Hippocampal formation (tissue), 2 donors: ENCODE measurements around the gene MED29.

ENCODE experiments used
- DNase-seq, 2 donors: peaks; one replicate each; lab custom pipeline; 2025; lab: John Stamatoyannopoulos, UW

Gene MED29

GRCh38 chr19:39390751-39391437 is at the start of gene MED29, which contains the start of gene PAF1:
MED29 (plus strand) TSS chr19:39391378; CDS start chr19:39391423, 45 bp downstream.
PAF1 (minus strand) TSS chr19:39391106; CDS start chr19:39390864, 242 bp downstream.
- peak; percentile 97 to 100 for DNase-seq

GRCh38 chr19:39341719-39342604 is 49.2 kb upstream of the MED29 start, which contains the start of gene SAMD4B:
SAMD4B (plus strand) TSS chr19:39342421; CDS start chr19:39356894, 14,473 bp downstream.
- DNase-seq = peak; percentile 98

DNA sequence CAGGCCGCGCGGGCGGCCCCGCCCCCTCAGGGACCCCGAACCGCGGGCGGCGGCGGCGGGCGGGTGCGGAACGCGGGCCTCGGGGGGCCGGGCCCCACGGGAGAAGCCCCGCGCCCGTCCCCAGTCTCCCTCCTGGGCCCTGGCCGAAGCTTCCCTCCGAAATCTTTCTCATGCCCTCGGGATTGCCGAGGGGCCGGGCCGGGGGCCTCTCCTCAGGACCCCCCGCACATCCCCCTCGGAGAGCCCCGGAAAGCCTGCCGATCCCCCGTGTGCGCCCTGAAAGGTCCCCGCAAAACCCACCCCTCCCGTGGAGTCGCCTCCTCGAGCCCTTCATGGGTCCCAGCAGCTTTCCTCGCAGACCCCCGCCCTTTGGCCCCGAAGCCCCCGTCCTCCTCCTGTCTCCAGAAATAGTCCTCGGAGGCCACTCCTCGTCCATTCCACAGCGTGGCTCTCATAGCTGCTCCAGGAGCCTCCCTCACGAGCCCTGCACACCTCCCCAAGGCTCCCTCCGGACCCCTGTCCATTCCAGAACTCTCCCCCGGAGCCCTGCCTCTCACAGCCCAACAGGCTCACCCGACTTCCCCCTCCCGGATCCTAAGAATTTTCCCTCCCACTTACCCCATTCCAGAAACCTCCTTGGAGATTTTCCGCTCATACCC is 48.4 kb upstream of the MED29 start:
- no peak for DNase-seq

DNA sequence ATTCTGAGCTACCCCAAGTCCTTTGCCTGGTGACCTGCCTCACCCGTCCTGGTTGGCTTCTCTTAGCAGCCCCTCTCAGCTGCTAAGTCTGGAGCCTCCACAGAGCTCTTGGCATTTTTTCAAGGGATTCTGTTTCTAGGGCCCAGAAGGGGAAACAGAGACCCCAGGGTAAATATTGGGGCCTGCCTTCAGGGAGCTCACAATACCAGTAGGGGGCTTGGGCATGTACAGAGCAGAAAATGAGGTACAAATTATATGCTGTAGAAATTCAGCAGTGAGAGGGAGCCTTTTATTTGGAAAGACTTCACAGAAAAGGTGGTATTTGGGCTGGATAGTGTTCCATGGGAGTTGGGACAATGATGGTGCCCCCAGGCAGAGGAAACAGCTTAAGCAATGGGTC is 45.2 kb upstream of the MED29 start:
- DNase-seq = no peak

DNA sequence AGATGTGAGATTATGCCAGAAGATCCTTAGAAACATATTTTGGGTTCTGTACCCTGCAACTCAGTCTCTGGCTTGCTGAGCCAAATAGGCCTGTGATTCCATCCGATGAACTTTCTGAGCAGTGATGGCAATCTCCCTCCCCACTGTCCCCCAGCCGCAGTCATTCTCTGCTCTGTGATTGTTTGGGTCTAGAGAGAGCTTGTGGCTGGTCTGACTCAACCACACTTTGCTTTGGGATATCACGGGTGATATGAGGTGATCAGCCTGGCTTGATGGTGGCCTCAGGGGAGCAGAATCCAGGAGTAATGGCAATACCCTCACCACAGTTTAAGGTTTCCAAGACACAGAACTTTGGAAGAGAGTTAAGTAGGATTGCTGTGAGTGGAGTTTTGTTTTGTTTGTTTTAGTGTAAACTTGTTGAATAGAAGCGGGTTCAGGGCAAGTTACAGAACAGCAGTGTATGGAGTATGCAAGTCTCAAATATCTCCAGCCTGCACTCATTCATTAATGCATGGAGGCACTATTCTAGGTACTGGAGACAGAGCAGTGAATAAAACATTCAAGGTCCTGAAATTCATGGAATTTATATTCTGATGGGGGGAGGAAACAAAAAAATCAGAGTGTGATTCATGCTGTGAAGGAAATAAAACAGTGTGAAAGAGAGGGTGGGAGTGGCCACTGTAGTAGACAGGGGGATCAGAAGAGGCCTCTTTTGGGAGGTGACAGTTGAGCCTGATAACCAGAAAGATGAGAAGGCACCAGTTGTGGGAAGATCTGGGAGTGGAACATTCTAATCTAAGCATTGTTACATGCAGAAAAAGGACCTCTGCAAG is 43.6 kb upstream of the MED29 start:
- no peak for DNase-seq

DNA sequence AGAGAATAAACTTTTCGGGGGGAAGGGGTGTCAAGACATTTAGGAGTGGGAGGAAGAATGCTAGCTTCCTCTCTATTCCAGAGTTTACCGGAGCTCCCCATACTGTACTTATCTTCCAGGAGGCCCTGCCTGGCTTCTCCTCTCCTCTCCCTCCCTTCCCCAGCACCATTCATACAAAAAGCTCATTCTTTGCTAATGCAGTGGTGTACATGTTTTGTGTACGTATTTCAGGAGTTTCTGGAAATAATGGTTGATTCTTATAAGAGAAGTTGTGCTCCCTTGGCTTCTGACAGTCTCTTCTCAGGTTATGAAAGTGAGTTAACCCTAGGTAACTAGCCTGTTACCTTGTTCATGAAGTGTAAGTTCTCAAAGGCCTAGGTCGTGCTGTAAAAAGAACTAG is 41.9 kb upstream of the MED29 start:
- peak in 1 of 2 donors; percentile 17 for DNase-seq

DNA sequence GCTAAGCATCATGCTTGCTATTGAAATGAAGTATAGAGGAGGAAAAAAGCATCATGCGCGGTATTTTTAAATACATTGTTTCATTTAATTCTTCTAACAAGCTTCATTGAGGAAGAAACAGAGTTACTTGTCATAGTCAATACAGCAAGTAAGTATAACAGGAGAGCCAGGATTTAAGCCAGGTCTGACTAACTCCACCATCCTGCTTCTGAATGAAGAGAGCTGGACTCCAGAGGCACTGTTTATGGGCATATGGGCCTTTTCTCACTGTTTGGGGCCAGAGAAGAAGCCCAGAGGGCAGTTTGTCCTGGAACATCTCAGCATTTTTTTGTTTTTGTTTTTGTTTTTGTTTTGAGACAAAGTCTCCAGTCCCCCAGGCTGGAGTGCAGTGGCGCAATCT is 41.0 kb upstream of the MED29 start:
- DNase-seq = no peak

- DNase-seq = peak in 1 of 2 donors; percentile 27
Measured at GRCh38 chr19:39351537-39352064, 39.6 kb upstream of the MED29 start.

DNA sequence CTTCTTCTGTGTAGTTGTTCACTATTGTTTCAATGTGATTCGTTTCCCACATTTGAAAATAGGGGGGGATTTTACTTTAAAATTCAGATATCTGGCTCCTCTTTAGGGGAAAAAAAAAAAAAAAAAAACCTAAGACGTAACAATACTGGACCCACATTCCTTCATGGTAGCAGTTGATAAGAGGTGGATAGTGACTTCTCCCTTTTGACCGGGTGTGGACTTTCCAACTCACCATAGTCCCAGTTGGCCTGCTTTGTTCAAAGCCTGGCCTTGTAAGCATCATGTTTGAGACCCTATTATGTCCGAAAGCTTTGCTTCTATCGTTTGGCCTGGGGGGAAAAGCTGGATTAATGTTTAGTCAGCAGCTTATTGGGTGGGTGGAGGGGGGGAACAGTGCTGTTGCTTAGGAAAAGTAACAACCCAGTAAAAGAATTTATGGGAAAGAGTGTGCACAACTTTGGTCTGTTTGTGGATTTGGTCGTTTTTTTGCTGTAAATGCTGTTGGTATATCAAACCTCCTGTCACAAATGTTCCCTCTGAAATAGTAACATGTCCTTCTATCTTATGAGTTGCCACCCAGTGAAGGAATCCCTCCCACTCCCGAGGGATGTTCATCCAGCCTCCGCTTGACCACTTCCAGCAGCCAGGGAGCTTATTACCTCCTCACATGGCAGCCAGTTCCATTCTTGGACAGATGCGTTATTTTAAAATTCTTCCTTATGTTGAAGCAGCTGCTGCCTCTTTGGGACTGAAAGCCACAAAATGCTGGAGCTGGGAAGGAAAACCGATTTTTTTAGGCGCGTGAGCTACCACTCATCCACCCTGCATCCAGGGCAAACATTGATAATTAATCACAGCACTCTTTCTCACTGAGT is 38.6 kb upstream of the MED29 start:
- no peak for DNase-seq

DNA sequence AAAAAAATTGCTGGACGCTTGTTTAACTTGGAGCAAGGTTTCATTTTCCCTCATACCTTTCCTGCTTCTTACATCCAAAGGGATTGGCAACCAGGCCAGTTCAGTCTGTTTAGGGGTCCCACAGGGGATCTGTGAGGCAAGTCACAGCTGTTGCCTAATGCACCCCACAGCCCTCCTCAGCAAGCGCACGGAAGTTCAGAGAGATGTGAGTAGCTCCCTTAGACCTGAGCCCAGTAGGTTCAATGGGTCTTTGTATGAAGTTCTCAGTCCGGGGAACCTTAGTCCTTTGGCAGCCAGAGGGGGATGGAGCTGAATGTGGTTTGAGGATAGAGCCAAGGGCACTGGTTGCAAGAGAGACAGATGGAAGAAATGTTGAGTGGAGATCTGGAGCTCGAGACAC is 35.9 kb upstream of the MED29 start:
- DNase-seq = peak; percentile 14 to 30

- no peak for DNase-seq
Measured at GRCh38 chr19:39356073-39356472, 35.1 kb upstream of the MED29 start.

DNA sequence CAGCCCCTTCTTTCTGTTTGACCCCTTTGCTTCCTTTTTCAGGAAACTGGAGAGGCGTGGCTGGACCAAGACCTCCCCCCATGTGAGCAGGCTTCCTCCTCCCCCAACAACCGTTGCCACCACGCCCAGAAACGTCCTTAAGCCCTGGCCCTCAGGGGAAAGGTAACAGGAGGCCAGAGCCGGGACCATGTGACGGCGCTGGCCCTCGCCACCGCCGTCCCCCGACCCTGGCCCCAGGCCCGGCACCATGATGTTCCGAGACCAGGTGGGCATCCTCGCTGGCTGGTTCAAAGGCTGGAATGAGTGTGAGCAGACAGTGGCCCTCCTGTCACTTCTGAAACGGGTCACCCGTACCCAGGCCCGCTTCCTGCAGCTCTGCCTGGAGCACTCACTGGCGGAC is 34.5 kb upstream of the MED29 start:
- DNase-seq = no peak

- no peak for DNase-seq
Measured at GRCh38 chr19:39359026-39359425, 32.2 kb upstream of the MED29 start.

GRCh38 chr19:39360599-39360998 is 30.6 kb upstream of the MED29 start:
- no peak for DNase-seq

DNA sequence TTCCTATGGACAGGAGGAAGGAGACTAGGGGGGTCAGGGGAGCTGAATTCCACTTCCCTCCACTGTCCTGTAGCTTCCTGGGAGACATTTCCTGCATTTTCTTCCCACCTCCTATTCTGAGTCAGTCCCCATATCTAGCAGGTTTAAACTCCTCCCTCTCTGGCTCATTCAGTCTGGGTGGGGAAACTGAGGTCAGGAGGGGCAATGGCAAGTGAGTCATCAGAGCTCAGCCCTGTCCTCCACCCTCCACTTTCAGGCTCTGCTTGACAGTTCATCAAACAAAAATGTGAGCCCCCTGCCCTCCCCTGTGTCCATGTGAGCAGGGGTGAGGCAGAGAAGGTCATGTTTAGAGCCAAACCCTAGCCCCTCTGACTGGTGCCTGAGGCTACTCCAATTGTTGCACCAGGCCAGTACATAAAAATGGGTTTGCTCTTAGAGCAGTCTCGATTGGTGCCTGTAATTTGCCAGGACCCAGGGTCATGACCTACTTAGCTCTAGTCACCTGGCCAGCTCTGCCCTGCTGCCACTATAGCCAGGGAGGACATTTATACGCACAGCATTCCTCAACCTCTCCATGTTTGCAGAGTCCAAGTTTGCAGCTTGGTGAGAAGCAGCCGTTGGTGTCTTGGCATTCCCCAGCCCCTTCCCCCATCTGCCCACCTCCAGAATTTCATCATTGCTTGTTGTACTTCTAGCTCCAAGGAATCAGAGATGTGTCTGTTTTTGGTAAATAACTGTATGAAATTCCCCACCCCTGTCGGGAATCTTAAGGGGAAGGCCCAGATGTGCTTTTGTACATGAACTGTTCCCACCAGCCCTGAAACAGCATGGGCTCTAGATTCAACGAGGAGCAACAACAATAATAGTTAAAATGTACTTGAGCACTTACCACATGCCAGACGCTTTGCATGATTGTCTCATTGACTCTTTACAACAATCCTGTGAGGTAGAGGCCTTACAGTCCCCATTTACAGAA is 28.2 kb upstream of the MED29 start:
- DNase-seq = no peak

DNA sequence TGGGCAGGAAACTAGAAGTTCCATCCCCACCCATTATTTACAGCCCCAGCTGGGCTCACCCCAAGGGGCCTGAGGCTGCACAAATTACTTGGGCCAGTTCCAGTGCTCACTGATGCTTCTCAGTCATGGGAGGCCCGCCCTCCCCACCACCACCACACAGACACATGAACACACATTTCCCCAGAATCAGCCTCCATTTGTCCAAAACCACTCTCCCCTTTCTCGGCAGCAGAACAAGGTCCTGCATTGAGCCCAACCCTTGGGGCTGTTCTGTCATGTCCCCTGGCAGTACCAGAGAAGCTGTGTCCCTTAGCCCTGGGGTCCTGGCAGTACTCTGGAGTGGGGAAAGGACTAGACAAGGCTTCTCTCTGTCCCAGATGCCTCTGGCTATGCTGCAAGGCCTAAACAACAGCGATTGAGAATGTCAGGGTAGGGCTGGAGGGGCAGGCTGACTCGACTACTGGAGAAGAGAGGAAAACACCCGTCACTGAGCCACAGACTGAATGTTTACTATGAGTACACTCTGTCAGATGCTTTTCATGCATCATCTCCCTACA is 27.2 kb upstream of the MED29 start:
- peak; percentile 81 to 94 for DNase-seq

DNA sequence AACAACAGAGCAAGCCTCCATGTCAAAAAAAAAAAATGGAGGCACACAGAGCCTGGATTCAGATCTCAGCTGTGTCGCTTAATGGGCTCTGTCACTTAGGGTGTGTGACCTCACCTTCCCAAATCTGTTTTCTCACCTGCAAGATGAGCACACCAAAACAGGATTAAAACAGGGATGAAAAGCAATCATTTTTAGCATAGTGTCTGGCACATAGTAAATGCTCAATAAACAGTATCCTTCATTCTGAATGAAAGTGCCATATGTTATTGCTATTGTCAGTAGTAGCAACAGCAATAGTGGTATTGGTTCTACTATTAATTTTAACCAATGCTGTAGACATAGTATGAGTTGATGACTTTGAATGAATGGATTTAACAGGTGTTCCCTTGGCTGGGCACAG is 25.6 kb upstream of the MED29 start:
- DNase-seq = no peak

DNA sequence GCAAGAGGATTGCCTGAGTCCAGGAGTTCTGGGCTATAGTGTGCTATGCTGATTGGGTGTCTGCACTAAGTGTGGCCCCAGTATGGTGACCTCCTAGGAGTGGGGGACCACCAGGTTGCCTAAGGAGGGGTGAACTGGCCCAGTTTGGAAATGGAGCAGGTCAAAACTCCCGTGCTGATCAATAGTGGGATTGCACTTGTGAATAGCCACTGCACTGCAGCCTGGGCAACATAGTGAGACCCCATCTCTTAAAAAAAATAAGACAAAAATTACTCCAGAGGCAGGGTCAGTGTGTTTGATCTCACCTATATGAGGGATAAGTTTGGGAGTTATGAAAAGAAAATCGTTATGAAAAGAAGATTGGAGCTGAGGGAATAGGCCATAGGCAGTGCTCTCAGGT is 22.0 kb upstream of the MED29 start:
- DNase-seq = no peak

- DNase-seq = no peak
Measured at GRCh38 chr19:39370735-39371134, 20.4 kb upstream of the MED29 start.
